SK-N-MC (cell line): ENCODE data around the gene SLC35F3.

Source experiments
- EZH2 ChIP-seq: fragments of 200-600 bp; sonication (generic); IDR thresholded peaks from one replicate; pipeline ENCODE4 v1.6.1; 2017; ENCODE audit warnings: antibody characterized with exemption
- POLR2AphosphoS5 ChIP-seq: IDR thresholded peaks from 2 replicates; pipeline ENCODE4 v1.6.1; 2012; ENCODE audit warnings: mild to moderate bottlenecking, low read depth, low read length, borderline replicate concordance

- TF ChIP-seq EZH2 (no peak), POLR2AphosphoS5 (no peak)
Observed at GRCh38 chr1:233919786-233920185, 15.3 kb downstream of the SLC35F3 start.
